ENCODE results near the gene ATP6V0A1.

DNA sequence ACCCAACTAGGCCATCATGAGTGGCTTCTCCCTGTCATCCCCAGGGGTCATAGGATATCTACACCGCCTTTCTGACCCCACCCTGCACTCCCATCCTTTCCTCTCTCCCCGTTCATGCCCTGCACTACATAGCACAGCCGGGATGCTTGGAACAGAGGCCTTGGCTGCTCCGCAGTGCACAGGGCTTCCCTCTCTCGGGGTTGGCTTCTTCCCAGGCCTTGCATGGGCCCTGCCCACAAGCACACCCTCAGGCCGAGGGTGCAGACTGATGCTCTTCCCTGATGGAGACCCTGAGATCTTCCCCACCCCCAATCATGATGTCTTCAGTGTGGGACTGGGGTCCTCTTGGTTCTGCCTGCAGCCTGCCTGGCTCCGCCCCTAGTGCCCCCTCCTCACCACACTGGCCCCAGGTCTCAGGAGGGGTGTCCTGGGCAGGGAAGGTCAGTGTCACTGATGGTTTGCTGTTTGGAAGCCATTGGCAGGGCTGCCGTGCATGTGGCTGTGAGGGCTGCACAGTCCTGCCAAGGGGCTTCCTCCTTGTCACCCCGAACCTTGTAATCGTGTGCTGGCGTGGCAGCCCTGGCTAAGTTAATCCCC lies 63.1 kb downstream of the ATP6V0A1 start:
- TF ChIP-seq CTCF (conservative IDR thresholded peaks at IDR 0.05; ENCODE audit: low read length): no peak
- TF ChIP-seq EZH2phosphoT487 (IDR thresholded peaks at IDR 0.05; ENCODE audit: borderline replicate concordance): no peak
